ENCODE measurements around the gene CHID1. TPM values are rescaled to one million over a fixed set of nuclear protein-coding genes. Genes with fewer than 3 reads are reported as not detected.

CHID1 gene
- total RNA-seq, 2 experiments from 2014 or later = 30.6 to 71.1 TPM

DNA sequence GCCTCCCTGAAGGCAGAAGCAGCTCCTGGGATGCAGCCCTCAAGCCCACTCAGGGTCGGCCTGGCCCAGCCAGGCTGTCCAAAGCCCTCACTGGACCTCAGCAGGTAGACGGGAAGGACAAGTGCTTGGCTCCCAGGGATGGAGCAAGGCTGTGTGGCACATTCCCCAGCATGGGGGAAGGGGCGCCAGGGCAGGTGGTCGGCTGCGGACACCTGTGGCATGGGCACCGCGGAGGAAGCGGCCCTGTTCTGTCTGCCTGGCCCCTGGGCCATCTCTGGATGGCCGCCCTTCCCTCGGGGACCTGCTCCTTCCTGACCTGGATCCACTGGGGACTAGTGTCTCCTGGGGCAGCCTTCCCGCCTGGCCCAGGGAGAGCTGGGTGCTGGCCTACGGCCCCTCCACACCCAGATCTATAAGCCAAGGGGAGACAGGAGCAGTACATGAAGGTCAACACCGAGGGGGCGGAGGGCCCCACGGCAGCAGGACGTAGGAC lies 26.0 kb downstream of the CHID1 start:
- Histone ChIP-seq H3K4me2 (ENCODE audit: low read length) (no peak overlapping the region), H3K9me3 (ENCODE audit: low read length) (no peaks in the 10 kb centered on the region), H2AFZ (ENCODE audit: low read length) (no peak overlapping the region), H3K36me3 (ENCODE audit: insufficient read depth, low read length) (peaks cover 54% of the 10 kb centered on the region), H3K4me3 (ENCODE audit: low read depth, low read length, poor library complexity, severe bottlenecking) (no peak overlapping the region), H3K9me2 (ENCODE audit: insufficient read depth, low read length) (no peaks in the 10 kb centered on the region), H3K79me2 (ENCODE audit: insufficient read depth, low read depth, low read length) (no peaks in the 10 kb centered on the region), H4K20me1 (ENCODE audit: insufficient read depth, low read length) (no peaks in the 10 kb centered on the region), H3K27ac (ENCODE audit: low read depth, low read length, poor library complexity, severe bottlenecking) (no peak overlapping the region), H3K4me1 (ENCODE audit: insufficient read depth, low read length, poor library complexity, severe bottlenecking) (no peaks in the 10 kb centered on the region)
- no TSS peak for BruUV-seq (replicated peaks)
- ChIA-PET CTCF (ENCODE audit: unreplicated experiment) (no interaction called here), POLR2A (no interaction called here)
- TF ChIP-seq, protein P1, sequence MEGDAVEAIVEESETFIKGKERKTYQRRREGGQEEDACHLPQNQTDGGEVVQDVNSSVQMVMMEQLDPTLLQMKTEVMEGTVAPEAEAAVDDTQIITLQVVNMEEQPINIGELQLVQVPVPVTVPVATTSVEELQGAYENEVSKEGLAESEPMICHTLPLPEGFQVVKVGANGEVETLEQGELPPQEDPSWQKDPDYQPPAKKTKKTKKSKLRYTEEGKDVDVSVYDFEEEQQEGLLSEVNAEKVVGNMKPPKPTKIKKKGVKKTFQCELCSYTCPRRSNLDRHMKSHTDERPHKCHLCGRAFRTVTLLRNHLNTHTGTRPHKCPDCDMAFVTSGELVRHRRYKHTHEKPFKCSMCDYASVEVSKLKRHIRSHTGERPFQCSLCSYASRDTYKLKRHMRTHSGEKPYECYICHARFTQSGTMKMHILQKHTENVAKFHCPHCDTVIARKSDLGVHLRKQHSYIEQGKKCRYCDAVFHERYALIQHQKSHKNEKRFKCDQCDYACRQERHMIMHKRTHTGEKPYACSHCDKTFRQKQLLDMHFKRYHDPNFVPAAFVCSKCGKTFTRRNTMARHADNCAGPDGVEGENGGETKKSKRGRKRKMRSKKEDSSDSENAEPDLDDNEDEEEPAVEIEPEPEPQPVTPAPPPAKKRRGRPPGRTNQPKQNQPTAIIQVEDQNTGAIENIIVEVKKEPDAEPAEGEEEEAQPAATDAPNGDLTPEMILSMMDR (conservative IDR thresholded peaks at IDR 0.05; ENCODE audit: low read length) = no peak
- no peak for TF ChIP-seq EZH2phosphoT487 (IDR thresholded peaks at IDR 0.05; ENCODE audit: borderline replicate concordance, low read depth, low read length)
- intact Hi-C loops (cut with micrococcal nuclease; ENCODE audit: unreplicated experiment) = no loop called here
- DNase-seq (ENCODE audit: low spot score) = no peak

DNA sequence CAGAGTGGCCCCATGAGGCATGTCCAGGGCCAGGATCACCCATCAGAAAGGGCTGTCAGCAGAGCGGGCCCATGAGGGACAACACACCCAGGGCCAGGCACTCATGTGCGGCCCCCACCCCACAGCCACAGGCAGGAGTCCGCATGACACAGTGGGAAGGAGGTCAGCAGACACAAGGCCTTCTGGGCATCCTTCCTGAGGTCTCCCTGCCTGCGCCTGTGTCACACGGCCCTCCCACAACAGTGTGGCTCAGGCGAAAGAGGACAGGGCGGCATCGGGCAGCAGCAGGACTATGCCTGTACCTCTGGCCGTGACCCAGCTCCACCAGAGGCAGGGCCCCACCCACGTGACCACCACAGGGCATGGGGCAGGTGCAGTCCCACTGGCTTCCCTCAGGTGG lies 27.1 kb downstream of the CHID1 start:
- H3K4me1 ChIP-seq (ENCODE audit: insufficient read depth, low read length, poor library complexity, severe bottlenecking) = no peaks in the 10 kb centered on the region
- no peaks in the 10 kb centered on the region for H3K79me2 ChIP-seq (ENCODE audit: insufficient read depth, low read depth, low read length)
- H2AFZ ChIP-seq (ENCODE audit: low read length) = no peak overlapping the region
- ChIA-PET CTCF (ENCODE audit: unreplicated experiment) (no interaction called here), POLR2A (no interaction called here)
- no peak overlapping the region for H3K4me3 ChIP-seq (ENCODE audit: low read depth, low read length, poor library complexity, severe bottlenecking)
- no peak for DNase-seq (ENCODE audit: low spot score)
- no peaks in the 10 kb centered on the region for H3K9me3 ChIP-seq (ENCODE audit: low read length)
- no peak overlapping the region for H3K4me2 ChIP-seq (ENCODE audit: low read length)
- BruUV-seq (replicated peaks) = no TSS peak
- intact Hi-C loops (cut with micrococcal nuclease; ENCODE audit: unreplicated experiment) = no loop called here
- no peak overlapping the region for H3K27ac ChIP-seq (ENCODE audit: low read depth, low read length, poor library complexity, severe bottlenecking)
- no peaks in the 10 kb centered on the region for H4K20me1 ChIP-seq (ENCODE audit: insufficient read depth, low read length)
- no peaks in the 10 kb centered on the region for H3K9me2 ChIP-seq (ENCODE audit: insufficient read depth, low read length)
- peaks cover 60% of the 10 kb centered on the region for H3K36me3 ChIP-seq (ENCODE audit: insufficient read depth, low read length)
- TF ChIP-seq, protein P1 (conservative IDR thresholded peaks at IDR 0.05; ENCODE audit: low read length) = no peak
- TF ChIP-seq EZH2phosphoT487 (IDR thresholded peaks at IDR 0.05; ENCODE audit: borderline replicate concordance, low read depth, low read length) = no peak

DNA sequence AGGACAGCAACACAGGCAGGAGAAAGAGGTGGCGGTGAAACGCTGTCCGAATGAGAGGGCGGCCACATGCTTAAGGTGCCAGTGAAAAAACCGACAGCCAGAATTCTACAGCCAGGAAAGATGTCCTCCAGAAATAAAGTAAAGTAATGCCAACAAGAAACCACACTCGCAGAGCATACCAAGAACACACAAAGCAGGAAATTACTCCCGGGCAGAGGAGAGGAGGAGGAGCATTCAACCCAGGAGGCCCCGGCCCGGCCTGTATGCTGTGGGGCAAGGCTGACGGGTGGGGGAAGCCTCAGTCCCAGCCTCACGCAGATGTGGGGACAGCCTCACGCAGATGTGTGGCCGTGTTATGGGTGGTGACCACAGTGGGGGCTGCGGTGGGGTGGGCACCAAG lies 28.0 kb downstream of the CHID1 start:
- no TSS peak for BruUV-seq (replicated peaks)
- intact Hi-C loops (cut with micrococcal nuclease; ENCODE audit: unreplicated experiment) = no loop called here
- H3K4me3 ChIP-seq (ENCODE audit: low read depth, low read length, poor library complexity, severe bottlenecking) = no peak overlapping the region

More for the DNA sequence above, 28.0 kb downstream of the CHID1 start:
- Histone ChIP-seq H2AFZ (ENCODE audit: low read length) (no peak overlapping the region), H3K79me2 (ENCODE audit: insufficient read depth, low read depth, low read length) (no peaks in the 10 kb centered on the region), H3K9me2 (ENCODE audit: insufficient read depth, low read length) (no peaks in the 10 kb centered on the region), H3K4me2 (ENCODE audit: low read length) (no peak overlapping the region), H3K9me3 (ENCODE audit: low read length) (no peaks in the 10 kb centered on the region), H3K4me1 (ENCODE audit: insufficient read depth, low read length, poor library complexity, severe bottlenecking) (no peaks in the 10 kb centered on the region), H4K20me1 (ENCODE audit: insufficient read depth, low read length) (no peaks in the 10 kb centered on the region), H3K36me3 (ENCODE audit: insufficient read depth, low read length) (peaks cover 58% of the 10 kb centered on the region), H3K27ac (ENCODE audit: low read depth, low read length, poor library complexity, severe bottlenecking) (no peak overlapping the region)
- POLR2A ChIA-PET = no interaction called here
- CTCF ChIA-PET (ENCODE audit: unreplicated experiment) = no interaction called here
- no peak for DNase-seq (ENCODE audit: low spot score)
- no peak for TF ChIP-seq EZH2phosphoT487 (IDR thresholded peaks at IDR 0.05; ENCODE audit: borderline replicate concordance, low read depth, low read length)
- TF ChIP-seq, protein P1 (conservative IDR thresholded peaks at IDR 0.05; ENCODE audit: low read length) = no peak

Measured in OCI-LY7 (cell line).